H1 (cell line): ENCODE data around the gene POLR3C. TPM values are rescaled to one million over a fixed set of nuclear protein-coding genes. Genes with fewer than 3 reads are reported as not detected.

Experiments
- ATF2 ChIP-seq: IDR thresholded peaks from 2 replicates; pipeline ENCODE4 v1.6.1; 2012; ENCODE audit warnings: low read length, inconsistent platforms
- CHD7 ChIP-seq: fragments of 300-600 bp; sonication (generic); IDR thresholded peaks from 2 replicates; pipeline ENCODE4 v1.7.1; 2012; ENCODE audit warnings: low read length, moderate library complexity, mild to moderate bottlenecking, inconsistent platforms; ENCODE audit not compliant: insufficient replicate concordance
- E2F6 ChIP-seq: IDR thresholded peaks from 2 replicates; pipeline ENCODE4 v1.6.1; 2012; ENCODE audit warnings: inconsistent platforms
- HDAC6 ChIP-seq: IDR thresholded peaks from one replicate; pipeline ENCODE4 v1.7.1; 2012; ENCODE audit warnings: low read depth, mild to moderate bottlenecking, inconsistent platforms, low read length, moderate library complexity
- RNF2 ChIP-seq: fragments of 200-900, 300-1000 bp; sonication (generic); IDR thresholded peaks from 2 replicates; pipeline ENCODE4 v1.7.1; 2016; ENCODE audit warnings: borderline replicate concordance, low read depth, mild to moderate bottlenecking, antibody characterized with exemption, low read length; ENCODE audit not compliant: poor library complexity, severe bottlenecking; ENCODE audit errors: missing control alignments
- polyA plus RNA-seq, 7 experiments: library from polyadenylated mRNA; depleted of rRNA in 3 of 7; stranded (reverse) in 5 of 7; unstranded in 2 of 7; fragments of >200 nt in 5 of 7; fragments of 200-250 nt in 2 of 7; gene quantifications; 1 replicate in 5 of 7; 2 replicates in 1 of 7; 4 replicates in 1 of 7; pipeline versions ENCODE4 v1.2.1 to v1.2.3, GENCODE V29; 2011 to 2013; ENCODE audit warnings: missing spikeins in 2 of 7, mixed read lengths in 2 of 7
- total RNA-seq: library from RNA; stranded (reverse); fragmentation: NEBNext Ultra II Directional; extraction: Animal tissue kit (Norgen Biotek cat#: 25700); gene quantifications from 2 replicates; pipeline ENCODE4 v1.2.1, GENCODE V29; 2021

POLR3C gene
- total and polyA plus RNA-seq, 2 of the 8 experiments (the other 6 are each of a cell fraction or from before 2014, with no cell fraction given) = 26.8 TPM

DNA sequence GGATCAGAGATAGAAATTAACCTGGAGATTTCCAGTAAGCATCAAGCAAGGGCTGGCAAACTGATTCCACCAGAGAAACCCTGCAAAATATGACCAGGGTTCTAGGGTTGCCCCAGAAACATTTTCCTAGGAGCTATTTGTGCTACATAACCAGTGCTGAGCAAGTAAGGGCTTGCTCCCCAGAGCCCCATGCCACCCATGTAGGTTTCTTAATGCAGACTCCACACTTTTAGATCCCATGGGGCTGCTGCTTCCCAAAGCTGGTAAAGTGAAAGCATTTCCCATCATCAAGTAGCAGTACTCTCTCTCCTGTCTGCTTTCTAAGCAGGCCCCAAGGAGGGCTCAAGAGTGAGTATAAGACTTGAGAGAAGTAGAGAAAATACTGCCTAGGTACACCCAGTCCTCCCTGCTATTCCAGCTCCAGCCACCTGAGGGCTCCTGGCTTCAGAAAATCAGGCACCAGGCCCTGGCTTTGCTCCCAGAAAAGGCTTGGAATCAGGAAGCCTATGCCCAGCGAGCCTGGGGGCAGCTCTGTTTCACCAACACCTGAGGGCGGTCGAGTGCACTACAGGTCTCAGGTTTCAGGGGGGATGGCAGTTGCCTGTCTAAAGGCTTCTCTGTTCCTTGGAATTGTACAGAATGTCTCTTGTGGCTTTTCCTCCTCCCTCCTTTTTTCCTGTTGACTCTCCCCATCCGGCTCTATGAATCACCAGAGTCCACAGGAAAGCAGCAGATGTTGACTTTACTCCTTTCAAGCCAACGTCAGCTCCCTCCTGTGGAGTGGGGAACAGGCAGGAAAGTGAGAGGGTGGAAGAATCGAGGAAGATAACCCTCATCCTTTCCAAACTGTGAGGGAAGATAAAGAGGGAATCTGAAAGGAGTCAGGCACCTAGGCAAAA is 67.8 kb downstream of the POLR3C start (continued):
- TF ChIP-seq E2F6 (no peak), RNF2 (no peak), HDAC6 (no peak), ATF2 (no peak), CHD7 (no peak)
